GM21515 (cell line): Measurements from ENCODE around the gene FHIT.

ENCODE experiments used
- ATAC-seq: cut with Tn5 transposase; IDR thresholded peaks from one replicate; pipeline ENCODE4 v1.9.1; 2021; ENCODE audit not compliant: unreplicated experiment

FHIT gene

DNA sequence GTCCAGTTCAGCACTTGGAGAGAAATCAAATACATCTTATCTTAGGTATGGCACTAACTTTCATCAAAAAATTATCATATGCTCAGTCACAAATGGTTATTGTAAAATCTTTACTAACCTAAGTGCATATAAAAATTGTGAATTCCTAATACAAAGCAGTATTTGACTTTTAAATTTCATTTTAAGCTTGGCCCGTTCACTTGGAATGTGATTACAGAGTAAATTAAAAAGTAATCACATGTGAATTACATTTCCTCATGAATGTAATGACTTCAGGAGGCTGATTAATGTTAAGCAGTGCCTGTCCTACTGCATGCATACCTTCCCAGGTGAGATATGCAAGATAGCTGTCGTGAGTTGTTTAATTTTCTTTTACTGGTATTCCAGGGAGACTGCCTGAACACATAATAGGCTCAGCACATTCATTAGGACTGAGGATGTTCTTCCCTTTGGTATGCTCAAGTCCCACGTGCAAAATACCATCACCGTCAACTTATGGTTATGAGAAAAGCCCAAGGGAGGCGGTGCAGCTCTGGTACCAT, 1053.0 kb downstream of the FHIT start:
- ATAC-seq = no peak

GRCh38 chr3:60192297-60193114, 1058.7 kb downstream of the FHIT start:
- ATAC-seq = no peak

DNA sequence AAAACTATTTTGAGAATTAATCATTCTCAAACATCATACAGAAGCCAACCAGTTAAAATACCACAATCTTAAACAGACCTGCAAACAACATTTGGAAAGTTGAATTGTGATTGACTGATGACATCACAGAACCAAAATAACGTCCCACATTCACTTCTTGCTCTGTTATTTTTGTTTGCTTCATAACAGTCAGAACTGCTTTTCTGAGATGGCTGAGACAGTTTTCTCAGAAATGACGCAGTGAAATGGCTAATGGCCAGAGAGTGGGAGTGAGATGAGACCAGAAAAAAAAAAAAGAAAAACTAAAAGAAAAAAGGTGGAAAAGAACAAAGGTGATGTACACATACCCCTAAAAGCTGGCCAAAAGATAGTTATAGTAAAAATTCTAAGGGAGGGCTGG, 1061.2 kb downstream of the FHIT start:
- no peak for ATAC-seq

DNA sequence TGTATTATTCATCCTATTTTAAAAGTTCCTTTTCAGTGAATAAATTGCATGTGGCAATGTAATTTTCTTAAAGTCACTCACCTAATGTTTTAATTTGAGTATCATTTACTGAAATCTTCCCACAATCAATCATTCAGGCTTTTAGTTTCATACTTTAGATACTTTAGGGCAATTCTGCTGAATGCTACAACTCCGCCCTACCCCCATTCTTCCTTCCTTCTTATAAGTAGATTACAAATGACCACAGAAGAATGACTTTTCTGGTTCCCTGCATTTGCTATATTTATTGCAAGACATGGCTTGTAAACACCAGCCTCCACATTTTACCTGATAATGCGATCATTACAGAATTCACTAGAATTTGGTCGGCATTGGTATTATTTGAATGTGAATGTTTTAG, 1061.9 kb downstream of the FHIT start:
- ATAC-seq = no peak

DNA sequence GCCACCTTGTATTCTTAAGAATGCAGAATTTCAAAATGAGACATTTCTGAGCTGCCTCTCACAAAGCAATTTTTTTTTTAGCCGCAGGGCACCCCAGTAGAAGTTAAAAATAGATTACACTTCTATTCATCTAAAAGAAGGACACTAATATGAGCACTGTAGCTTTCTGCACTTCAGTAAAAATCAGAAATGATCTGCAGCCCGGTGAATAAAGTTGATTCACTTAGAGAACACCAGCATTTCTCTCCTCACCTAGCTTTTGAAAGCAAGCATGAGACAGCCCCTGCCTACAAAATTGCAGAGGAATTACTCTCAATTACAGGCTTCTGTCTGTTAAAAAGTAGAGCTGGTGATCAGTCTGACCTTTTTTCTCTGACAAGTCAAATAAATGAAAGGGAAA, 1062.4 kb downstream of the FHIT start:
- ATAC-seq = no peak

GRCh38 chr3:60187343-60187742, 1063.9 kb downstream of the FHIT start:
- no peak for ATAC-seq

DNA sequence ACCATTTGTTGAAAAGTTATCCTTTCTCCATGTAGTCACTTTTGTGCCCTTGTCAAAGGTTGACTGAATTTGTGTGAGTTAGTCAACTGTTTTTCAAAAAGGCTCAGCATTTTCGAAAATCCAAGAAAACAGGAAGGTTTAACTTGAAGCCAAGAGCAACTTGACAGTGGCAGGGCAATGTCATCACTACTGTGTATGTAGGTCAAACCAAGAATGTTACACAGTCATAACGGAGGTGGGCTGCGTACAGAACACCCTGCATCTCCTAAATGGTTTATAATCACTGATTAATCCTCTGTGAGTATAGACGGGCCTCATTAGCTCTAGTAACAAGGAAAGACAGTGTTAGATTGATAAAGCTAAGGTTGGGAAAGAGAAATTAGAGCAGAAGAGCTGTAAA, 1064.9 kb downstream of the FHIT start:
- ATAC-seq = no peak

- no peak for ATAC-seq
Measured at GRCh38 chr3:60185161-60185560, 1066.1 kb downstream of the FHIT start.

DNA sequence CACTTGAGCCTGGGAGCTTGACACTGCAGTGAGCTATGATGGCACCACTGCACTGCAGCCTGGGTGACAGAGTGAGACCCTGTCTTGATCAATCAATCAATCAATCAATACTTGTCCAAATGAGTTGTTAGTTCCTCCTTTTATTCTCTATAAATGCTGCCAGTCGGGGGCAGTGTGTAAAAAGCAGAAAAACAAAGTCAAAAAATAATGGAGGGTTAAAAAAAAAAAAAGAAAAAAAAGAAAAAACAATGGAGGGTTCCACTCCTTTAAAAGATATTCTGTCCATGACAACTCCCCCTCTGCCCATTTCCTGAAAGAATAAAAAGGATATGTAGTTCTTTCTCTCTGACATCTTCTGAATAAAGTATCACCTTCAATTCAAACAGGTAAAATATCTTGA, 1068.6 kb downstream of the FHIT start:
- no peak for ATAC-seq

DNA sequence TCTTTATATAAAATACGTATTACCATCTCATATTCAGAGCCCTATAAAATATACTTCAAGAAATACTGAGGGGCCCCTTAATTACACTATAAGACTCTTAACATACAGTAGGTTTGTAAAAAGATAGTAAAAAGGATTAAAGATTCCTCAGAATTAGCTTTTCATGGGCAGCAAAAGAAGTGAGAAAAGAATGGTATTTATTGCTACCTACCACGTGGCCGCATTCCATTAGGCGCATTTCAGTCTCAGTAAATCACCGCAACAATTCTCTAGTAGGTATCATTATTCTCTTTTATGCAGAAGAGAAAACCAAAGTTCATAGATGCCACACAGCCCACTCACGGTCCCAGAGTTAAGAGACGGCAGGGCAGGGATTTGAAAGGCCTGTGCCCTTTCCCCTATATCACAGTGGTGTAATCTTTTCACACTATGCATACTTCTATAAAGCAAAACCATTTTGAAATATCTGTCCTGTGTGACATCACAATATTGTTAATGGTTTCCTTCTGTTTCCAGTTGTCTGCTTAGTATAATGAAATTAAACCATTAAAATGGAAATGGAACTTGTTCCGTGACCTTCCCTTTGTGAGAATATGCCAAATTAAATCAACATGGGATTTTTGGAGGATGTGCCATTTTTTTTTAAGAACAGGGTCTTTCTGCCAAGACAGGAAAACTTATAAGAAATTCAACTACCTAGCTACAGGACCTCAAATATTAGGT, 1072.2 kb downstream of the FHIT start:
- ATAC-seq = no peak

DNA sequence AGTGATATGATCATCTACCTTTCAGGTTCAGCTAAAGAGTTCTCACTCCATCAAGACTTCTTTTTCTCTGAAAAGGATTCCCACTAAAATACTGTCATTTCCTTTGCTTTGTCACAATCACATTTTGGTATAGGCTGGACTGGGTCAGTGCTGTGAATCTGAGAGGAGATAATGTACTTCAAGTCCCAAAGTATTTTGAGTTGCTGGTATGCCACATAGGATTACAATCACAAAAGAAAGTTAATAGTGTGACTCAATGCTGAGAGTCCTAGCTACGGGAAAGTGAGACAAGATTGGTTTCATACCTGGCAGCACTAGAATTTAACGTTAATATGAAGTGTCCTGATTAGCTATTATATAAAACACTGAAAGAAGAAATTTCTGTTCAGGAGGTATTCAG, 1073.5 kb downstream of the FHIT start:
- ATAC-seq = no peak

DNA sequence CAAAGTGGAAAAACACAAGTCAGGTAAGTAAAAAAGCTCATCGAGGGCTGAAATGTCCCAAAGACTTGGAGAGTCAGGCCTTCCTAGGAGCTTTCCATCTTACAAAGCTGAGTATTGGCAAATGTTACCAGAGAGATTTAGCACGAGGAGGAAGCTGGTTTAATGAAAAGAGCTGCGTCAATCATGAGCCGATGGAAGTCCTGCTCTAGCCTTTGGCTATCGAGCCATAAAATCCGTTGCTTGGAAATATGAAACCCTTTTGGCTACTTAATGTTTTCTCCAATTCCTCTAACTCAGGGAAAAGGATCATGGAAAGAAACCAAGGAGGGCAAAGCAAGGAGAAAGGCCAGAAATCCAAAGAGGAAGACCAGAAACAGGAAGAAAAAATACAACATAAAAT, 1074.6 kb downstream of the FHIT start:
- ATAC-seq = no peak

- no peak for ATAC-seq
Measured at GRCh38 chr3:60175680-60176079, 1075.6 kb downstream of the FHIT start.

DNA sequence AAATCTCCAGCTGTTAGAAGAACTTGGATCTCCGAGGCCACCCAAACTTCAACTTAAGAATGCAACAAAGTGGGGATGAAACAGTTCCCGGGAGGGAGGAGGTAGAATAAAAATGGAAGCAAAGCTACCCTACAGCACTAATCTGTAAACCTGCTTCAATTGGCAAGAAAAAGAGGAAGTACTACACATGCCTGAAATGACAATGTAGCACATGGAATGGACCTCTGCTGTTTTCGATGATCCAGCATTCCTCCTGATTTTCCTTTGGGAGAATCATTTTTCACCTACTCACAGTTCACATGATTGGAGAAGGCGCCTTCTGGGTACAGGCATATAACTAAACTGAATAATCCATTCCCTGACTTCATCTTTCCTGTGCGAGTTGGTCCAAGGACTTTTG, 1081.5 kb downstream of the FHIT start:
- ATAC-seq = no peak

- no peak for ATAC-seq
Measured at GRCh38 chr3:60167186-60167585, 1084.1 kb downstream of the FHIT start.

DNA sequence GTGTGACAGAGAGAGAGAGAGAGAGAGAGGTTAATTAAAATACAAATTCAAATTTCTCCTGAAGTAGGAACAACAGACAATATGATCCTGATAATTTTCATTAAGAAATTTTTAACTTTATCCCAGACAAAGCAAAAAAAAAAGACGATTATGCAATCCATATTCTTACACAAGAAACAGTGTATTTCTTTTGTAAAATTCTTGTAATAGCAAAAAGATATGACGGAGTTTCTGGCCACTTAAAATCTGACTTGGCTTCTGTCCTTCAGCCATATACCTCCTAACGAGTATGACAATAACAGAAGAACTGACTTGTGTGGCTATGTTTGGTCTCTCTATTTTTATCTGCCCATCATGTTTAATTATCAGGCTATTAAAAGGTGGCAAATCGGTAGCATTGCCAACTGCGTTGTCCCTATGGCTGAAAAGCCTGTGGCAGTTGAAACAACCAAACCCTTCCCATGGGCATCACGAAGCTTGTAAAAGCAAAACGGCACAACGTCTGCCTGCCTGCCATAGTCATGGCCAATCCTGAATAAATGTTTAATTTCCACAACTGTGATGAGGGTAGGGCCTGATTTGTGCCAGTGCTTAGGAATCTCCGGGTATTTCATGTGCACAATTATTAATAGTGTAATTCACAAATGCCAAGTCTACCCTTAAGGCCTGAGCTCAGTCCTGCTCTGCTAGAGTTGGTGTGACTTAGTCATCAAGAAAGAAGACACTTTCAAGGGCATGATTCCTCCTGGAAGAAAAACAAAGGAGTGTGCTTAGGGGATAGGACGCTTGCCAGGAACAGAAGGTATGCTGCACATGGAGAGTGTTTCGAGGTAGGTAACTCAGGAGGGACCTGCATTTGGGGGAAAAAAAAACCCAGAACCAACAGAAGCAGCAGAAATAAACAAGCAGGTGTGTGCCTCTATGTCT, 1090.2 kb downstream of the FHIT start:
- ATAC-seq = no peak

GRCh38 chr3:60160111-60160821, 1091.0 kb downstream of the FHIT start:
- no peak for ATAC-seq

DNA sequence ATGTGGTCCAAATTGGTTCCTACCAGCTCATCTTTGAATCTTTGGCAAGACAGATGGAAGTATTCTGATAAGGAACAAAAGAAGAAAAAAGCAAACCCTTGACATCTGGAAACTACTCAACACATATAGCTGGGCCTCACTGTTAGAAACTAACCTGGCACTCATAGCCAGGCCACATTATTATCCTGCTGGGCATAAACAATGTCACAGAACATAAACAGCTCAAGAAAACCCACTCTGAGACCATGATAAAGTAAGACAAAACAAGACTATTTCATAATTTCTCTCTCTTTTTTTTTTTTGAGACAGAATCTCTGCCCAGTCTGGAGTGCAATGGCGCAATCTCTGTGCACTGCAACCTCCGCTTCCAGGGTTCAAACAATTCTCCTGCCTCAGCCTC, 1093.2 kb downstream of the FHIT start:
- no peak for ATAC-seq

DNA sequence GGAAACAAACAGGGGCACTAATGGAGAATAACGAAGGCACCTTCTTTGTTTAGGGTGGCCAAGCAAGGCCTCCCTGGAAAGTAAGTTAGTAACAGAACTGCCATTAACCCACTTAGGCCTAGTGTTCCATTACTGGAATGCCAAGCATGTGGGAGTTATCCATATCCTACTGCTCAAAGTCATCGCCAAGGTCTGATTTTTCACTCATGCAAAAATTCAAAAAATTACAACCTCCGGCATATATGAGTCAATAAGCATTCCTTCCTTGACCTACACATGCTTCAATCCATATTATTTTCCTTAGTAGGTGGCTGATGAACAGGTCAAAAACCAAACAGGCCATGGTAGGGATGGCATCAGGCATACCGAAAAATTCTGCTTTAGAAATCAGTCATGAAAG, 1097.2 kb downstream of the FHIT start:
- no peak for ATAC-seq

- no peak for ATAC-seq
Measured at GRCh38 chr3:60153221-60153999, 1097.8 kb downstream of the FHIT start.
